Transverse colon (tissue), 3 donors: ENCODE results near the gene MBIP.

ENCODE experiments used
- POLR2A ChIP-seq: fragments of 450-650 bp; IDR thresholded peaks from one replicate; pipeline ENCODE4 v1.6.1; 2016; ENCODE audit warnings: antibody characterized with exemption, mild to moderate bottlenecking, moderate library complexity
- TF ChIP-seq, protein P1 (sequence below), 5 experiments: fragments of 200-600 bp in 3 of 5; fragments of 450-650 bp in 2 of 5; sonication (generic) in 3 of 5; IDR thresholded peaks; 1 replicate in 2 of 5; 2 replicates in 3 of 5; pipeline ENCODE4 v1.5.1; 2016 to 2017; ENCODE audit warnings: antibody characterized with exemption in 5 of 5, inconsistent platforms in 3 of 5, mild to moderate bottlenecking in 2 of 5, moderate library complexity in 1 of 5

DNA sequence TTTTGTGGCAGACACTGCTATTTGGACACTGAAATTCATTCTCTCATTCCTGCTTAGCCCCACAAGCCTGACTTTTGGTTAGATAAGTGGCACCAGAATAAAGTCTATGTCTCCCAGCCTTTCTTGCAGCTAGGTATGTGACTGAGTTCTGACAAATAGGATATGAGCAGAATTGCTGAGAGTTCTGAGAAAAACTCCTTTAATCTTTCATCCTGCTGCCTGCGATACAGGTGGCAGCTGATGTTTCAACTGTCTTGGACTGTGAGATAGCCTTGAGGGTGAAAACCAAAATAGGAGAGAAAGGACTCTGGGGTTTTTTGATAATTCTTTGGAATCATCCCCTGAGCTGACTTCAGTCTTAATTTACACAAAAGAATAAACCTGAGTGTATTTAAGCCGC is 55.8 kb downstream of the MBIP start:
- TF ChIP-seq, protein P1, sequence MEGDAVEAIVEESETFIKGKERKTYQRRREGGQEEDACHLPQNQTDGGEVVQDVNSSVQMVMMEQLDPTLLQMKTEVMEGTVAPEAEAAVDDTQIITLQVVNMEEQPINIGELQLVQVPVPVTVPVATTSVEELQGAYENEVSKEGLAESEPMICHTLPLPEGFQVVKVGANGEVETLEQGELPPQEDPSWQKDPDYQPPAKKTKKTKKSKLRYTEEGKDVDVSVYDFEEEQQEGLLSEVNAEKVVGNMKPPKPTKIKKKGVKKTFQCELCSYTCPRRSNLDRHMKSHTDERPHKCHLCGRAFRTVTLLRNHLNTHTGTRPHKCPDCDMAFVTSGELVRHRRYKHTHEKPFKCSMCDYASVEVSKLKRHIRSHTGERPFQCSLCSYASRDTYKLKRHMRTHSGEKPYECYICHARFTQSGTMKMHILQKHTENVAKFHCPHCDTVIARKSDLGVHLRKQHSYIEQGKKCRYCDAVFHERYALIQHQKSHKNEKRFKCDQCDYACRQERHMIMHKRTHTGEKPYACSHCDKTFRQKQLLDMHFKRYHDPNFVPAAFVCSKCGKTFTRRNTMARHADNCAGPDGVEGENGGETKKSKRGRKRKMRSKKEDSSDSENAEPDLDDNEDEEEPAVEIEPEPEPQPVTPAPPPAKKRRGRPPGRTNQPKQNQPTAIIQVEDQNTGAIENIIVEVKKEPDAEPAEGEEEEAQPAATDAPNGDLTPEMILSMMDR (IDR thresholded peaks at IDR 0.05), result no peak
- TF ChIP-seq POLR2A, result no peak
